SU-DHL-6 (cell line): ENCODE measurements around the gene ILRUN.

Source experiments
- CTCF ChIP-seq: fragments of 200-600 bp; sonication (generic); IDR thresholded peaks from one replicate; pipeline ENCODE4 v1.5.1; 2017; ENCODE audit warnings: antibody characterized with exemption, mild to moderate bottlenecking, low read length, moderate library complexity; ENCODE audit not compliant: insufficient read depth, poor library complexity, severe bottlenecking
- EZH2phosphoT487 ChIP-seq: fragments of 200-600 bp; sonication (generic), shearing (Covaris generic); conservative IDR thresholded peaks from 2 replicates; pipeline ENCODE4 v1.6.1; 2018; ENCODE audit warnings: mild to moderate bottlenecking, antibody characterized with exemption, low read length, moderate library complexity, mixed read lengths

- TF ChIP-seq CTCF = no peak
- no peak for TF ChIP-seq EZH2phosphoT487
Measured at GRCh38 chr6:34695729-34696188, 808 bp downstream of the ILRUN start.
